ENCODE measurements around the gene MRPL50. TPM values are rescaled to one million over a fixed set of nuclear protein-coding genes. Genes with fewer than 3 reads are reported as not detected.

MRPL50 gene
- polyA plus RNA-seq, 1 donor: 15.5 TPM

GRCh38 chr9:101380295-101380694, 18.1 kb downstream of the MRPL50 start:
- no peak for DNase-seq (ENCODE audit: low read depth)

DNA sequence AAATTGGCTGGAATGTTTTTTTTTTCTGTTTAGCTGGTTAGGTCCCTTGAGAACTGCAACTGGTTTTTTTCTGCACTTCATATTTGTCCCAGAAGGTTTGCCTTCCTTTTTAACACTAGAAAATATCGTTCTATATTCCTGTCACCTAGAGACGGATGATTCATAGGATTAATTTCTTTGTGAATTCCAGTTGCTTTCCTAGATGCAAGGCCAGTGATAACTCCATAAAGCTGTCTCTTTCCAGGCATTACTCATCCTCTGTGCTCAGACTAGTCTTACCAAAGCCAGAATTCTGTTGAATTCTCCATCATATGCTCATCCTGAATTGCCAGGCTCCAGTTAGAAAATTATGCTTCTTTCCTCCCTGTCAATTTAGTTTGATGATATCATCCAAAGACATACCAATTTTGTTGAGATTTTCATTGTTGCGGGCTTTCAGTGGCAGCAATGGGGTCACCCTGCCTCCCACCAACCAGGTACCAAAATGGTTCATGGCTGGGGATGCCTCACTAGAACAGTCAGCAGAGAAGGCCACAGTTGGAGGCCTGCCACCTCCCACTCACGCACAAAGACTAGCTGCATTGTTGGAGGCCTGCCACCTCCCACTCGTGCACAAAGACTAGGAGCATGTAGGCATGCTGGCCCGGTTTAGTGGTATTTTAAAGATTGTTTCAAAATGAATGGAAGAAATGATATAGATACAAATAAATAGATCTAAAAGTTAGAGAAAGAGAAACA, 22.1 kb downstream of the MRPL50 start:
- DNase-seq (ENCODE audit: low read depth): no peak

DNA sequence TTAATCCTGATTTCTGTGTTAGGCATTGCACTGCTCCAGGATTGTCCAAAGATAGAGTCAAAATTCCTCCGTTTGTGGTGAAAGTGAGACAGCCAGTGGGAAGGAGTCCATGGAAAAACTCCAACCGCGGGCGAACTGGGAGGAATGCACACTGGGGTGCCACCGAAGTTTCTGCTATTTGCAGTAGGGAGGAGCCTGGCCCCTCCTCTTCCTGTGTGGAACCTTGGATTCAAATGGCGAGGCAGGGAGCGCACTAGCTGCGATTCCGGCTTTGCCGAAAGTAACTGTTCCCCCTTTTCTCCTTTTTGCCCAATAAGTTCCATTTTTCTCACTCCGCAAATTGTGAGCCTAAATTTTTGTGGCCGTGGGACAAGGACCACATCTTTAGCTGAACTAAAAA, 22.9 kb downstream of the MRPL50 start:
- no peak for DNase-seq (ENCODE audit: low read depth)

- no peak for DNase-seq (ENCODE audit: low read depth)
These were observed 25.9 kb downstream of the MRPL50 start for GRCh38 chr9:101372327-101373118.

DNA sequence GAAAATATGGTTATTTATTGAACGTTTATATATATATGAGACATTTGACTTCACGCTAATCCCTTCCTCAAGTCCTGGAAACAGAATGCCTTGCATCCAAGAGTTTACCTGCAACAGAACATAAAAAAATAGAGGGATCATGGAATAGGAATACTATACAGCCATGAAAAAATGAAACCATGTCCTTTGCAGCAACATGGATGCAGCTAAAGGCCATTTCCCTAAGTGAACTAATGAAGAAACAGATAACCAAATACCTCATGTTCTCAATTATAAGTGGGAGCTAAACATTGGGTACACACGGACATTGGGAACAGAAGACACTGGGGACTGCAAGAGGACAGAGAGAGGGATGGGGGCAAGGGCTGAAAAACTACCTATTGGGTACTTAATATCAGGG, 26.6 kb downstream of the MRPL50 start:
- DNase-seq (ENCODE audit: low read depth): no peak

GRCh38 chr9:101369884-101370531, 28.4 kb downstream of the MRPL50 start:
- DNase-seq (ENCODE audit: low read depth): no peak

GRCh38 chr9:101369286-101369685, 29.1 kb downstream of the MRPL50 start:
- no peak for DNase-seq (ENCODE audit: low read depth)

GRCh38 chr9:101367323-101367722, 31.1 kb downstream of the MRPL50 start:
- no peak for DNase-seq (ENCODE audit: low read depth)

GRCh38 chr9:101366038-101366756, 32.2 kb downstream of the MRPL50 start:
- DNase-seq (ENCODE audit: low read depth): no peak

DNA sequence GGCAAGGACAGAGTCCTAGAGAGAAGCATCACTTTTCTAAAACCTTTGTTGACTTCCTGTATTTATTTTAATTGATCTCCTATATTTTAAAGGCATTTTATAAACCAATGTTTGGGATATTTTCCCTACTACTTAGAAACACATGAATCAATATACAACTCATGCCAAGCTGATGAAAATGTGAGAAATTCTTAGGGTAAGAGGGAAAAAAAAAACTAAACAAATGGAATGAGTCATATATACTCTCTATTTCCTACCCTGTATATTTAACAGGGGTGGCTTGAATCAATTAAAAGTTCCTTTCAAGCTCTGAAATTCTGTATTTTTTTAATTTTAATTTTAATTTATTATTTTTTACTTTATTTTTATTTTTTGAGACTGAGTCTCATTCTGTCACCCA, 33.2 kb downstream of the MRPL50 start:
- DNase-seq (ENCODE audit: low read depth): no peak

DNA sequence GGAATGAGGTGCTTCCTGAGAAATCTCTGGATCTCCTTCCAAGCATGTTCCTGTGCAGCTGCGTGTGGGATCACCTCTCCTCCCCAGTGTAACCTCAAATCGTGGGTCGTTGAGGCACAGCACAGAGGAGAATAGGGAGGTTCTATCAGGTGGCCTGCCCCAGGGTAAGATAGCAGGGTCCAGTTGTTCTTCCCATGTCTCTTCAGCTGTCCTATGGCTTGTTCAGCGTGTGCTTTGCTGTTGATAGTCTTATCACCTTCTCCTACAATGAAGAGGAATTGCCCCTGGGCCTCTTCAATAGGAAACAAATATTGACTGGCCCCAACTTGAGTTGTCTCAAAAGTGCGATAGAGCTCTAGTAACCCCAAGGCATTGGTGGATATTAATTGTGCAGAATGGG, 36.0 kb downstream of the MRPL50 start:
- DNase-seq (ENCODE audit: low read depth): no peak

DNA sequence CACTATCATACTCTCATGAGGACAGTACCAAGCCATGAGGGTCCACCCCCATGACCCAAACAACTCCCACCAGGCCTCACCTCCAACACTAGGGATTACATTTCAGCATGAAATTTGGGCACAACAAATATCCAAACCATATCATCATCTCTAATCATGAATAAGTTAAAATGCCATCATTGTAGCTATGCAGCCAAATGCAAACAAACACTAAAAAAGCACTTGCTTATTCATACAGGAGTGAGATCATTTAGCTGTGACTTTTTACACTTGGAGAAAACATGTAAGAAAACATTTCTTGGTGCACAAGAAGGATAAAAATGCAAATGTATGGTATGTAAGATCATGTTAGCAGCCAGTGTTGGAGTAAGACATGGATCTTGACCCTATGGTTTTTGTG, 37.8 kb downstream of the MRPL50 start:
- no peak for DNase-seq (ENCODE audit: low read depth)

GRCh38 chr9:101359679-101360078, 38.7 kb downstream of the MRPL50 start:
- DNase-seq (ENCODE audit: low read depth): no peak

- no peak for DNase-seq (ENCODE audit: low read depth)
These were observed 41.8 kb downstream of the MRPL50 start for GRCh38 chr9:101356619-101357018.

DNA sequence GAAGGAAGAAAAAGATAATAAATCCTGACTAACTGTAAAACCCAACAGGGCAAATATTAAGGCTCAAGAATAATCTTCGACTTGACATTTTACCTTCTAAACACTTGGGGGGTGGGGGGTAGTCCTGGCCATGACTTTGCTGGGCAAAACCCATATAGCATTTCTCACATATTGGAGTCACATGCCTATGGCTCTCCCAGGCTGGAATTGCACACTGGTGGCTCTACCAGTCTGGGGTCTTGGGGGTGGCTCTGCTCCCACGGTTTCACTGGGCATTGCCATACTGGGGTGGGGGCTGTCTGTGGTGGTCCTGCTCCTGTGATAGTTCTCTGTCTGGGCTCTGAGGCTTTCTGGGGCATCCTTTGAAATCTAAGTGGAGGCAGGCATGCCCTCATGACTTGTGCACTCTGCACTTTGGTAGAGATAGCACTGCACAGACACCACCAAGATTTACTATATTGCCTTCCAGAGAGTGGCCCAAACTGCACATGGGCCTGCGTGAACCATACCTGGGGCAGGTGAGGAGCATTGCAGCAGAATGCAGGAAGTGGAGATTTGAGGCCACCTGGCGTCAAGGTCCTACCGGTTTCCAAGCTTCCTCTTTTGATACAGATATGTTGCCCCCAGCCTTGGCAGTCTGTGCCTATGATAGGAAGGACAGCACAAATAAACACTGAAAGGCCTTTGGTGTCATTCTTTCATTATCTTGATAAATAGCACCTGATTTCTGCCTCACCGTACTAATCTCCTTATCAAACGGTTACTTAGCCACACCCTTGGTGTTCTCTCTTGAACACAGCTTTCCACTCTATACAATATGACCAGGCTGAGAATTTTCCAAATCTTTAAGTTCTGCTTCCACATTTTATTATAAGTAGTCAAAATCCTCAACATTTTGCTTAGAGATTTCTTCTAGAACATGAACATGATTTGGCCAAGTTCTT, 43.4 kb downstream of the MRPL50 start:
- no peak for DNase-seq (ENCODE audit: low read depth)

DNA sequence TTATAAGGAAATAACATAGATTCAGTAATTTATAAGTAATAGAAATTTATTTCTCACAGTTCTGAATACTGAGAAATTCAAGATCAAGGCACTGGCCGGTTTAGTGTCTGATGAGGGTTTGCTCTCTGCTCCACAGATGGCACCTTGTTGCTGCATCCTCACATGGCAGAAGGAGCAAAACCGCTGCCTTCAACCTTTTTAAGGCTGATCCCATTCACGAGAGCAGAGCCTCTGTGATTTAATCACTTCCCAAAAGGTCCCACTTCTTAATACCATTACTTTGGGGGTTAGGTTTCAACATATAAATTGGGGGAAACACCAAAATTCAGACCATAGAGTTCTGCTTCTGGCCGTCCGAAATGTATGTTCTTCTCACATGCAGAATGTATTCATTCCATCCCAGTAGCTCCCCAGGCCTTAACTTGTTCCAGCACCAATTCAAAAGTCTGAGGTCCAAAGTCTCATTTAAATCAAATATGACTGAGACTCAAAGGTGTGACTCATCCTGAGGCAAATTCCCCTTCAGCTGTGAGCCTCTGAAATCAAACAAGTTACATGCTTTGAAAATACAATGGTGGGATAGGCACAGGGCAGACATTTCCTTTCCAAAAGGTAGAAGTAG, 44.2 kb downstream of the MRPL50 start:
- DNase-seq (ENCODE audit: low read depth): no peak

DNA sequence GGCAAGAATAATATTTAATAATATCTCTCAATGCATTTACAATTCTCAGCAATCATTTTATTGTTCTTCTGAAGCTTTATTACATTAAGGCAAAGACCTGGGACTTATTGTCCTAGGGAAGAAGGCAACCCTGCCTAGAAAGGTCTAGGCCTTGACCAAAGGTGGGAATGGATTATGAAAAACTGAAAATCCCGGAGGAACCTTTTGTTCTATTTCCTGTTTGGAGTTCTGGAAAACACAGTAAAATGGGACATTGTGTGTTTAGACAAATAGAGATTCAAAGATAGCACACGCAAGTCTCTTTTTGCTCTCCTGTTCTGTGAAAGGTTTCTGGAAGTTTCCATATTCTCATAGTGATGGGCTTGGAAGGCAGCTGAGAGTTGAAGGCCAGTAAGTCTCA, 44.7 kb downstream of the MRPL50 start:
- DNase-seq (ENCODE audit: low read depth): no peak

DNA sequence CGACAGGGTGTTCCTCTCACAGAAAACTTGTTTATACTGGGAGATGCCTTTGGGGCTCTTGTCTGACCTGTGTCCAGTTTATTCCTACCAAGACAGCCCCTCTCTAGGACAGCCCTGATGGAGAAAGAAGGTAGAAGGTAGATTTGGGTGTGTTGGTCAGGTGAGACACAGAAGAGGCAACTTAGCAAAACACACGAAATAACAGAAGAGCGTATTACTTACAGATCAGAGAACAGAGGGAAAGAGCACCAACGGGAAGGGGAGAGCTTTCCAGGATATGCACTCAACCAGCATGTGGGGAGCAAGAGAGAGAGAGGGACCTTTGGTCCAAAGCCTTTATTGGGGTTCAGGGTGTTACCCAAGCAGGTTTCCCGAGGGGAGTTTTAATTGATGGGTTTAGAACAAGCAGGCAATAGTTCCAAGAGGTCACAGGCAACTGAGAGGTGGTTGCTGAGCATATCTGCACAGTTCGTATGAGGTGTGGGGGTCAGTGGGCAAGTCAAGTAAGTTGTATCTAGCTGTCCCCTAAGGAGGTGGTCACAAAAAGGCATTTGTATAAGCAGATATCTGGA, 45.4 kb downstream of the MRPL50 start:
- no peak for DNase-seq (ENCODE audit: low read depth)

DNA sequence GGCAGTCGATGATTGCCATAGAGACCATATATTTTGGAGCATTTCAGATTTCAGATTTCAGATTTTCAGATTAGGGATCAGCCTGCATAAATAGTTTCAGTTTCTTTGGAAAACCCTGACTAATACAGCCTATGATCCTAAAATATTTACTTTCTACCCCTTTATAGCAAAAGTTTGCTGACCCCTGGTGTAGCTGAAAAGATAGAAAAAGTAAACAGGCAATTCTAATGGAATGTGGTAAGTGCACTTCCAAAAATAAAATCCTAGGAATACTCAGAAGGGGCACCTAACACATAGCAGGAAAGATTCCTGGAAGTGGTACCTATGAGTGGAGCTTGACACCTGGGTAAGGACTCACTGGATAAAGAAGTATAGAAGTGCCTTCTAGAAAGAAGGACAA, 48.1 kb downstream of the MRPL50 start:
- no peak for DNase-seq (ENCODE audit: low read depth)

DNA sequence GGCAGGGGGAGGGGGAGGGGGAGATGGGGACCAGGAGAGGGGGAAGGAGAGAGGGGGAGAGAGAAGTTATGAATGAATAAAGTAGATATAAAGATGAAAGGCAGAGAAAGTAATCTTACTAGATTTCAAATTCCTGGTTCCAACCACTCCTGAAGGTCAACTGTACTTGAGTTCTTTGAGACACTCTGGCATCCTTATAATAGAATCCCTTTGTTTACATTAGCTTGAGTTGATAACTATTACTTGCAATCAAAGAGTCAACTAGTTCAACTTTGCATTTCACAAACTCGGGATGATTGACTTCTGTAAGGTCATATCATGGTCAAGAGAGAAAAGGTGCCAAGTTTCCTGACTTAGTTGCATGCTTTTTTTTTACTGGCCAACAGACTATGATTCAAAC, 55.8 kb downstream of the MRPL50 start:
- DNase-seq (ENCODE audit: low read depth): no peak
